Prostate gland (tissue), 2 donors: ENCODE data around the gene APOBEC3A. TPM values are rescaled to one million over a fixed set of nuclear protein-coding genes. Genes with fewer than 3 reads are reported as not detected.

Experiments
- DNase-seq: peaks from one replicate; pipeline ENCODE4 v3.0.0-alpha.2; 2019; ENCODE audit warnings: low spot score
- H3K27ac ChIP-seq, 2 donors: fragments of 200-600 bp; sonication (generic); 2 replicates each; pipeline ENCODE4 v1.5.1; 2017 to 2019
- H3K27me3 ChIP-seq: fragments of 200-600 bp; sonication (generic); replicated peaks from 2 replicates; pipeline ENCODE4 v1.5.1; 2019; ENCODE audit not compliant: insufficient read depth
- H3K36me3 ChIP-seq, 2 donors: fragments of 200-600 bp; sonication (generic); 1 replicate in 1 of 2; 2 replicates in 1 of 2; pipeline versions ENCODE4 v1.5.1 to v1.8.1; 2017 to 2019
- H3K4me1 ChIP-seq: fragments of 200-600 bp; sonication (generic); replicated peaks from 2 replicates; pipeline ENCODE4 v1.5.1; 2019
- H3K4me3 ChIP-seq, 2 donors: fragments of 200-600 bp; sonication (generic); 2 replicates each; pipeline ENCODE4 v1.5.1; 2017 to 2019
- H3K9me3 ChIP-seq: fragments of 200-600 bp; sonication (generic); 2 replicates; pipeline ENCODE4 v1.5.1; 2017
- POLR2A ChIP-seq: fragments of 450-650 bp; IDR thresholded peaks from one replicate; pipeline ENCODE4 v1.6.1; 2016; ENCODE audit warnings: antibody characterized with exemption, mild to moderate bottlenecking
- POLR2AphosphoS5 ChIP-seq: sonication (generic); formaldehyde crosslinking; IDR thresholded peaks from one replicate; pipeline ENCODE4 v1.6.1; 2017; ENCODE audit warnings: antibody characterized with exemption
- WGBS: methylation state at CpG from one replicate; pipeline ENCODE4 v1.1.5; 2018; 5-methylcytosine and 5-hydroxymethylcytosine counted together
- intact Hi-C: fragments of 100-400 bp; cut with DNase I; formaldehyde crosslinking; loops from one replicate; pipeline ENCODE4 v1.14.2; 2022
- total RNA-seq, 2 donors: library from RNA; depleted of rRNA; stranded (reverse); fragments of >200 nt; gene quantifications; one replicate each; pipeline ENCODE4 v1.1.0, GENCODE V29; 2016
- TF ChIP-seq, protein P1 (sequence below), 4 experiments: fragments of 200-600 bp in 2 of 4; fragments of 450-650 bp in 2 of 4; sonication (generic) in 2 of 4; IDR thresholded peaks; 1 replicate in 3 of 4; 2 replicates in 1 of 4; pipeline ENCODE4 v1.5.1; 2016 to 2019; ENCODE audit warnings: antibody characterized with exemption in 4 of 4, mild to moderate bottlenecking in 2 of 4, moderate library complexity in 2 of 4

APOBEC3A gene
- total RNA-seq, 2 donors from 2014 or later = 1.6 TPM; not detected in 1

DNA sequence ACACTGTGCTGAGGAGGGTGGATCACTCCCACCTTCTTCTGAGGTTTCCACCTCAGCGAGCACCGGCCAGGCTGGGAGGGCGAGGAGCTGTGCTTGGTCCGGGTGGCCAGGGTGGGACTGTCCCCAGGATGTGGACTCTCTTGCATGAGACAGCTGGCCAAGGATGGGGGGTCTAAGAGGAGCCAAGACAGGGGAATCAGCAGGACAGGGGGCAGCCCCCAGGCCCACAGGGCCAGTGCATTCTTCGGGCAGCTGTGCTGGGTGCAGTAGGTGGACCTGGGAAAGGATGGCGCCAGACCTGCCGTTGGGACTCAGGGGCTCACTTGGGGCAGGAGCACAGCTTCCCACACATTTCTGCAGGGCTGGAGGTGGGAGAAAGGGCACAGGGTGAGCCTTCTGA, 9.5 kb downstream of the APOBEC3A start:
- no peak overlapping the region for H3K27ac ChIP-seq
- TF ChIP-seq, protein P1, sequence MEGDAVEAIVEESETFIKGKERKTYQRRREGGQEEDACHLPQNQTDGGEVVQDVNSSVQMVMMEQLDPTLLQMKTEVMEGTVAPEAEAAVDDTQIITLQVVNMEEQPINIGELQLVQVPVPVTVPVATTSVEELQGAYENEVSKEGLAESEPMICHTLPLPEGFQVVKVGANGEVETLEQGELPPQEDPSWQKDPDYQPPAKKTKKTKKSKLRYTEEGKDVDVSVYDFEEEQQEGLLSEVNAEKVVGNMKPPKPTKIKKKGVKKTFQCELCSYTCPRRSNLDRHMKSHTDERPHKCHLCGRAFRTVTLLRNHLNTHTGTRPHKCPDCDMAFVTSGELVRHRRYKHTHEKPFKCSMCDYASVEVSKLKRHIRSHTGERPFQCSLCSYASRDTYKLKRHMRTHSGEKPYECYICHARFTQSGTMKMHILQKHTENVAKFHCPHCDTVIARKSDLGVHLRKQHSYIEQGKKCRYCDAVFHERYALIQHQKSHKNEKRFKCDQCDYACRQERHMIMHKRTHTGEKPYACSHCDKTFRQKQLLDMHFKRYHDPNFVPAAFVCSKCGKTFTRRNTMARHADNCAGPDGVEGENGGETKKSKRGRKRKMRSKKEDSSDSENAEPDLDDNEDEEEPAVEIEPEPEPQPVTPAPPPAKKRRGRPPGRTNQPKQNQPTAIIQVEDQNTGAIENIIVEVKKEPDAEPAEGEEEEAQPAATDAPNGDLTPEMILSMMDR (IDR thresholded peaks at IDR 0.05) = no peak
- TF ChIP-seq POLR2AphosphoS5 = no peak
- no peak for TF ChIP-seq POLR2A
- no peaks in the 10 kb centered on the region for H3K9me3 ChIP-seq
- 100% methylated on average over 4 of the region's 7 CpGs for WGBS
- H3K4me1 ChIP-seq = no peaks in the 10 kb centered on the region
- DNase-seq = no peak
- intact Hi-C loops = no loop called here
- H3K4me3 ChIP-seq = no peak overlapping the region
- no peaks in the 10 kb centered on the region for H3K36me3 ChIP-seq
- no peaks in the 10 kb centered on the region for H3K27me3 ChIP-seq

DNA sequence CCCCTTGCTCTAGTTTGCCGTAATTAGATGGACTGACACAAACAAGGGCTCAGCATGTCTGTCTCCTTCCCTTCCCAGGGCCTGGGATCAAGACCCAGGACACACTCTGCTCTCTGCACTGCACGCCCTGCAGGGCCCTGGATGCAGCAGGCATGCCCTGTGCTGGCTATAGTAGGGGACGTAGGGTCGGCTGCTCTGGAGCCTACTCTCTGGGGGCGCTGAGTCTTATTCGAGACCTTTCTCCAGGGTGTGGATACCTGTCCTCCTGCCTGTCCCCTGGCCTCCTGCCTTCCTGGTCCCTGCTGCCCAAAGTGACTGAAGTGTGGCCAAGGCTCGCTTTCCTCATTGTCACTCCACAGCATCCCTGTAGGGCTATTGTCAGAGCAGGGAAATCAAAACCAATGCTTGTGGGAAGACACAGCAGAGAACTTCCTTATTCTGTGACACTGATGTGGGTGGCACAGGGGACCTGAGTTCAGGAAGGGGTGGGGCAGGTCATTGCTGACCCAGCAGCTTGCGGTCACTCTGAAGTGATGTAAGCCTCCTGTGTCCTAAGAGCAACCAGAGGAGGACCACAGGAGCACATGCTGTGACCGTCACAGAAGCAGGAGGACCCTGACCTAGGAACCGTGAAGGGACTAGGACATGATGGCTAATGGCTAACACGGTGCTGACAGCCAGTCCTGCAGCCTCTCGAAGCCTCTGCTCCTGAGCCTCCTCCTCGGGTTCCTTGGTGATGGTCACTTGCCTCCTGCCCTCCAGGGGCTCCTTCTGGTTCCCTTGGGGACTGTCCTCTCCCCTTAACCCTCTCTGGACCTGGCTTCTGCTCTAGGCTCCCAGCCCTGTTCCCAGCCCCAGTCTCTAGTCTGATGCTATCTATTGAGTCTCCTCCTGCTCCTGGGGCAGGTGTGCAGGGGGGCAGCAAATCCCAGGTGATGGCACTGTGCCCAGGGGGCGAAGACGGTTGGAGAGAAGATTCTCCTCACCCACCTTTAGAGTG, 10.3 kb downstream of the APOBEC3A start:
- 83% methylated on average over 15 of the region's 15 CpGs for WGBS
- Histone ChIP-seq H3K27ac (no peak overlapping the region), H3K36me3 (no peaks in the 10 kb centered on the region)

GRCh38 chr22:38968801-38969200, 11.4 kb downstream of the APOBEC3A start:
- no peak overlapping the region for H3K27ac ChIP-seq
- no peaks in the 10 kb centered on the region for H3K4me1 ChIP-seq
- no peaks in the 10 kb centered on the region for H3K36me3 ChIP-seq
- DNase-seq = no peak
- H3K9me3 ChIP-seq = no peaks in the 10 kb centered on the region
- H3K4me3 ChIP-seq = no peak overlapping the region
- intact Hi-C loops = no loop called here
- H3K27me3 ChIP-seq = no peaks in the 10 kb centered on the region
- WGBS = 83% methylated on average over 11 of the region's 11 CpGs
- no peak for TF ChIP-seq POLR2AphosphoS5
- TF ChIP-seq, protein P1 (IDR thresholded peaks at IDR 0.05) = no peak
- TF ChIP-seq POLR2A = no peak

More for the DNA sequence above, 10.3 kb downstream of the APOBEC3A start:
- H3K9me3 ChIP-seq = no peaks in the 10 kb centered on the region
- TF ChIP-seq POLR2A (no peak), POLR2AphosphoS5 (no peak)
- TF ChIP-seq, protein P1 (IDR thresholded peaks at IDR 0.05) = no peak
- H3K4me3 ChIP-seq = no peak overlapping the region
- intact Hi-C loops = no loop called here
- no peaks in the 10 kb centered on the region for H3K4me1 ChIP-seq
- no peaks in the 10 kb centered on the region for H3K27me3 ChIP-seq
- DNase-seq = no peak

GRCh38 chr22:38970551-38970950, 13.1 kb downstream of the APOBEC3A start:
- Histone ChIP-seq H3K27ac (no peak overlapping the region), H3K27me3 (no peaks in the 10 kb centered on the region), H3K9me3 (no peaks in the 10 kb centered on the region), H3K4me1 (no peaks in the 10 kb centered on the region), H3K36me3 (no peaks in the 10 kb centered on the region), H3K4me3 (no peak overlapping the region)
- intact Hi-C loops = no loop called here
- TF ChIP-seq, protein P1 (IDR thresholded peaks at IDR 0.05) = no peak
- no peak for TF ChIP-seq POLR2A
- TF ChIP-seq POLR2AphosphoS5 = no peak
- DNase-seq = no peak
- 48% methylated on average over 8 of the region's 8 CpGs for WGBS
